ENCODE data around the gene TRIM45.

DNA sequence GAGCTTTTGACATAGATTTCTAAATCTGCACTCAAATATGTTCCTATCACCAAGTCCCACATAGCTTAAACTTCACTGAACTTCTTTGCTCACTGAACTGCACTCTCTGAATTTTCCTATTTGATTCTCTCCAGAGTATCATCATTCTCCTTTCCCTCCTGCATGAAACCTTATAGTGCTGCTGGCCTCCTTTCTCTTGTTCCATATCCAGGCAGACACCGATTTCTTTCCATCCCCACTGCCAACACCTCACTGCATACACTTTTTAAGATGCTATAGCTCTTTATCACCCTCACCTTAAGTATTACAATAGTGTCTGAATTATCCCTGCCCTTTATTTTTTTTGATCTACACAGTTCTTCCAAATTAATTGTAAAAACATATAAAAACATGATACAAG, 3.1 kb upstream of the TRIM45 start:
- TF ChIP-seq TAF1 (IDR thresholded peaks at IDR 0.05; ENCODE audit: borderline replicate concordance, low read depth, low read length) (no peak), GABPA (IDR thresholded peaks at IDR 0.05; ENCODE audit: low read depth) (no peak), YY1 (IDR thresholded peaks at IDR 0.05; ENCODE audit: low read depth) (no peak)

Data from SK-N-SH (cell line).